ENCODE results near the gene TTYH1. TPM values are rescaled to one million over a fixed set of nuclear protein-coding genes. Genes with fewer than 3 reads are reported as not detected.
"Not testable (repeated sequence)": the region's sequence is repeated elsewhere in the genome, so short reads cannot be mapped to it uniquely, and the experiment has no call there.

Gene TTYH1
- total and polyA plus RNA-seq, 4 donors: 170 to 1,011 (median 540) TPM

GRCh38 chr19:54434112-54434872 lies 19.0 kb downstream of the TTYH1 start:
- Histone ChIP-seq H3K4me3 (ENCODE audit: low read depth, low read length) (no peak overlapping the region), H3K9me3 (ENCODE audit: control insufficient read depth, insufficient read depth, low read length) (no peaks in the 10 kb centered on the region), H3K4me1 (ENCODE audit: control insufficient read depth, insufficient read depth, low read length) (peaks cover 86% of the 10 kb centered on the region), H3K27ac (ENCODE audit: low read depth, low read length) (peak overlapping the region; percentile 61), H3K36me3 (ENCODE audit: control insufficient read depth, insufficient read depth, low read length) (peaks cover 77% of the 10 kb centered on the region), H3K27me3 (ENCODE audit: control insufficient read depth, insufficient read depth, low read length) (no peaks in the 10 kb centered on the region)
- 48% methylated on average over 22 of the region's 23 CpGs for WGBS (ENCODE audit: insufficient coverage)
- peak in 1 of 6 donors; percentile 39 for DNase-seq (ENCODE audit: low read depth in 4 of 6, low spot score in 6 of 6)

- H3K4me3 ChIP-seq (ENCODE audit: low read depth, low read length): no peak overlapping the region
- no peak for DNase-seq (ENCODE audit: low read depth in 4 of 6, low spot score in 6 of 6)
- WGBS (ENCODE audit: insufficient coverage): 49% methylated on average over 10 of the region's 11 CpGs
- H3K4me1 ChIP-seq (ENCODE audit: control insufficient read depth, insufficient read depth, low read length): peaks cover 85% of the 10 kb centered on the region
- H3K27me3 ChIP-seq (ENCODE audit: control insufficient read depth, insufficient read depth, low read length): no peaks in the 10 kb centered on the region
- H3K9me3 ChIP-seq (ENCODE audit: control insufficient read depth, insufficient read depth, low read length): no peaks in the 10 kb centered on the region
- peaks cover 71% of the 10 kb centered on the region for H3K36me3 ChIP-seq (ENCODE audit: control insufficient read depth, insufficient read depth, low read length)
- H3K27ac ChIP-seq (ENCODE audit: low read depth, low read length): peak overlapping the region; percentile 61
These were observed 19.6 kb downstream of the TTYH1 start for GRCh38 chr19:54434873-54435214.

- DNase-seq (ENCODE audit: low read depth in 4 of 6, low spot score in 6 of 6): no peak
- peaks cover 78% of the 10 kb centered on the region for H3K4me1 ChIP-seq (ENCODE audit: control insufficient read depth, insufficient read depth, low read length)
- no peaks in the 10 kb centered on the region for H3K27me3 ChIP-seq (ENCODE audit: control insufficient read depth, insufficient read depth, low read length)
- H3K4me3 ChIP-seq (ENCODE audit: low read depth, low read length): no peak overlapping the region
- H3K36me3 ChIP-seq (ENCODE audit: control insufficient read depth, insufficient read depth, low read length): peaks cover 67% of the 10 kb centered on the region
- WGBS (ENCODE audit: insufficient coverage): 40% methylated on average over 5 of the region's 16 CpGs
- peak overlapping the region; percentile 61 for H3K27ac ChIP-seq (ENCODE audit: low read depth, low read length)
- H3K9me3 ChIP-seq (ENCODE audit: control insufficient read depth, insufficient read depth, low read length): no peaks in the 10 kb centered on the region
These were observed 20.3 kb downstream of the TTYH1 start for GRCh38 chr19:54435551-54436016.

GRCh38 chr19:54436031-54436523 lies 20.8 kb downstream of the TTYH1 start:
- Histone ChIP-seq H3K36me3 (ENCODE audit: control insufficient read depth, insufficient read depth, low read length) (peaks cover 62% of the 10 kb centered on the region), H3K4me1 (ENCODE audit: control insufficient read depth, insufficient read depth, low read length) (peaks cover 73% of the 10 kb centered on the region), H3K27ac (ENCODE audit: low read depth, low read length) (peak overlapping the region; percentile 61), H3K4me3 (ENCODE audit: low read depth, low read length) (no peak overlapping the region), H3K9me3 (ENCODE audit: control insufficient read depth, insufficient read depth, low read length) (no peaks in the 10 kb centered on the region), H3K27me3 (ENCODE audit: control insufficient read depth, insufficient read depth, low read length) (no peaks in the 10 kb centered on the region)
- peak in 2 of 6 donors; percentile 71 to 75 for DNase-seq (ENCODE audit: low read depth in 4 of 6, low spot score in 6 of 6)
- WGBS (ENCODE audit: insufficient coverage): 15% methylated on average over 11 of the region's 15 CpGs

- peaks cover 55% of the 10 kb centered on the region for H3K36me3 ChIP-seq (ENCODE audit: control insufficient read depth, insufficient read depth, low read length)
- H3K27ac ChIP-seq (ENCODE audit: low read depth, low read length): peak overlapping the region; percentile 61
- H3K4me3 ChIP-seq (ENCODE audit: low read depth, low read length): no peak overlapping the region
- H3K27me3 ChIP-seq (ENCODE audit: control insufficient read depth, insufficient read depth, low read length): no peaks in the 10 kb centered on the region
- H3K4me1 ChIP-seq (ENCODE audit: control insufficient read depth, insufficient read depth, low read length): peaks cover 66% of the 10 kb centered on the region
- 57% methylated on average over 4 of the region's 10 CpGs for WGBS (ENCODE audit: insufficient coverage)
- H3K9me3 ChIP-seq (ENCODE audit: control insufficient read depth, insufficient read depth, low read length): no peaks in the 10 kb centered on the region
- peak in 1 of 6 donors; percentile 85 for DNase-seq (ENCODE audit: low read depth in 4 of 6, low spot score in 6 of 6)
These were observed 21.5 kb downstream of the TTYH1 start for GRCh38 chr19:54436628-54437252.

GRCh38 chr19:54439174-54439851 lies 24.0 kb downstream of the TTYH1 start:
- H3K4me3 ChIP-seq (ENCODE audit: low read depth, low read length): no peak overlapping the region
- H3K9me3 ChIP-seq (ENCODE audit: control insufficient read depth, insufficient read depth, low read length): no peaks in the 10 kb centered on the region
- H3K27me3 ChIP-seq (ENCODE audit: control insufficient read depth, insufficient read depth, low read length): no peaks in the 10 kb centered on the region
- peaks cover 44% of the 10 kb centered on the region for H3K4me1 ChIP-seq (ENCODE audit: control insufficient read depth, insufficient read depth, low read length)
- WGBS (ENCODE audit: insufficient coverage): 42% methylated on average over 14 of the region's 15 CpGs
- peaks cover 43% of the 10 kb centered on the region for H3K36me3 ChIP-seq (ENCODE audit: control insufficient read depth, insufficient read depth, low read length)
- H3K27ac ChIP-seq (ENCODE audit: low read depth, low read length): peak overlapping the region; percentile 4
- DNase-seq (ENCODE audit: low read depth in 4 of 6, low spot score in 6 of 6): peak in 2 of 6 donors; percentile 80 to 83

- no peaks in the 10 kb centered on the region for H3K9me3 ChIP-seq (ENCODE audit: control insufficient read depth, insufficient read depth, low read length)
- 85% methylated on average over 4 of the region's 5 CpGs for WGBS (ENCODE audit: insufficient coverage)
- no peaks in the 10 kb centered on the region for H3K27me3 ChIP-seq (ENCODE audit: control insufficient read depth, insufficient read depth, low read length)
- DNase-seq (ENCODE audit: low read depth in 4 of 6, low spot score in 6 of 6): no peak
- no peak overlapping the region for H3K4me3 ChIP-seq (ENCODE audit: low read depth, low read length)
- H3K36me3 ChIP-seq (ENCODE audit: control insufficient read depth, insufficient read depth, low read length): peaks cover 42% of the 10 kb centered on the region
- peaks cover 30% of the 10 kb centered on the region for H3K4me1 ChIP-seq (ENCODE audit: control insufficient read depth, insufficient read depth, low read length)
- no peak overlapping the region for H3K27ac ChIP-seq (ENCODE audit: low read depth, low read length)
These were observed 25.4 kb downstream of the TTYH1 start for GRCh38 chr19:54440641-54441040.

- 83% methylated on average over 6 of the region's 7 CpGs for WGBS (ENCODE audit: insufficient coverage)
- Histone ChIP-seq H3K9me3 (ENCODE audit: control insufficient read depth, insufficient read depth, low read length) (no peaks in the 10 kb centered on the region), H3K27ac (ENCODE audit: low read depth, low read length) (no peak overlapping the region), H3K4me3 (ENCODE audit: low read depth, low read length) (no peak overlapping the region), H3K36me3 (ENCODE audit: control insufficient read depth, insufficient read depth, low read length) (peaks cover 28% of the 10 kb centered on the region), H3K27me3 (ENCODE audit: control insufficient read depth, insufficient read depth, low read length) (no peaks in the 10 kb centered on the region), H3K4me1 (ENCODE audit: control insufficient read depth, insufficient read depth, low read length) (peaks cover 15% of the 10 kb centered on the region)
- no peak for DNase-seq (ENCODE audit: low read depth in 4 of 6, low spot score in 6 of 6)
These were observed 29.5 kb downstream of the TTYH1 start for GRCh38 chr19:54444737-54445136.

GRCh38 chr19:54446349-54446748 lies 31.1 kb downstream of the TTYH1 start:
- WGBS (ENCODE audit: insufficient coverage): 99% methylated on average over 11 of the region's 15 CpGs
- not testable (repeated sequence) for H3K9me3 ChIP-seq (ENCODE audit: control insufficient read depth, insufficient read depth, low read length); H3K4me3 ChIP-seq (ENCODE audit: low read depth, low read length); H3K27me3 ChIP-seq (ENCODE audit: control insufficient read depth, insufficient read depth, low read length); H3K27ac ChIP-seq (ENCODE audit: low read depth, low read length); DNase-seq (ENCODE audit: low read depth in 4 of 6, low spot score in 6 of 6)
- Histone ChIP-seq H3K36me3 (ENCODE audit: control insufficient read depth, insufficient read depth, low read length) (peaks cover 33% of the 10 kb centered on the region), H3K4me1 (ENCODE audit: control insufficient read depth, insufficient read depth, low read length) (peaks cover 31% of the 10 kb centered on the region)

Measured in spinal cord (tissue), 10 donors.